Inferior parietal cortex (tissue), 1 donor: ENCODE results near the gene SEMA4A.
A peak's percentile ranks its signal among the peaks of the same experiment; 100 is the strongest.
"Not testable (repeated sequence)": the region's sequence is repeated elsewhere in the genome, so short reads cannot be mapped to it uniquely, and the experiment has no call there.

Experiments
- DNase-seq: peaks from one replicate; pipeline ENCODE4 v3.0.0-alpha.2; 2016; ENCODE audit errors: extremely low spot score

SEMA4A gene

DNA sequence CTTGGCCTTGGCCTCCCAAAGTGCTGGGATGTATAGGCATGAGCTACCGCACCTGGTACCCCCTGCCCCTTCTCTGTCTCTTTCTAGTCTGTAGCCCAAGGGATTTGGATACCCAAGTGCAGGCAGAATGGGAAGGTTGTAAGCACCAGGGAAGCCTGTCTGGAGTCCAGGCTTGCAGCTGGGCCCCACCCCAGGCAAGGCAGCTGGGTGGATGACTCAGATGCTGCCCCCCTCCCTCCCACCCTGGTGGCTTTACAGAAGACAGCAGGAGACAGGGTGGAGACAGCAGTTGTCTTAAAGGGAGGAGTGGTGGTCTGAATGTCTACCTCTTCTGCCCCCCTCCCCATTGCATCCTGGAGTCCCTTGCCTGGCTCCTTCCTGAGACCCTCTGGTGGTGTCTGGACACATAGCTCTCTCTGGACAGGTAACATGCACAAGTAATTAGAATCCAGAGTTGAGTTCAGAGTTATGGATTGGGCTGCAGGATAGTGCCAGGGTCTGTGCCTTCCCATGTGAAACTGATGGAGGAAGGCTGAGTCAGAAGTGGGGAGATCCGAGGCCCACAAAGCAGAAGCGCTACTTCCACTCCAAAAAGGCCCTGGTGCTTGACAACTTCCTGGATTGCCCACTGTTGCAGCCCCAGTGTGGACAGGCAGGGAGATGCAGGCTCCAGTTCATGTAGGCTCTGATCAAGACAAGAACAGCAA, 33.7 kb upstream of the SEMA4A start:
- no peak for DNase-seq

DNA sequence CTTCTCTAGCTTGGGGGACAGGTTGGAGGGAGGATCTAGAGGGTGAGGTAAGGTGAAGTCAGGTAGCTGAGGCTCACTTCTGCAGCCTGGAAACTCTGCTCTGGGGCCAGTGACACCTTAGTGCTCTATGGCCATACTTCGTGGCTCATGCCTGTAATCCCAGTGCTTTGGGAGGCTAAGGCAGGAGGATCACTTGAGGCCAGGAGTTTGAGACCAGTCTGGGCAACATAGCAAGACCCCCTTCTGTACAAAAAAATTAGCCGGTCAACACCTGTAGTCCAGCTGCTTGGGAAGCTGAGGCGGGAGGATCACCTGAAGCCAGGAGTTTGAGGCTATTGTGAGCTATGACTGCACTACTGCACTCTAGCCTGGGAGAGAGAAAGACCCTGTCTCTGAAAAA, 33.1 kb upstream of the SEMA4A start:
- DNase-seq, result no peak

DNA sequence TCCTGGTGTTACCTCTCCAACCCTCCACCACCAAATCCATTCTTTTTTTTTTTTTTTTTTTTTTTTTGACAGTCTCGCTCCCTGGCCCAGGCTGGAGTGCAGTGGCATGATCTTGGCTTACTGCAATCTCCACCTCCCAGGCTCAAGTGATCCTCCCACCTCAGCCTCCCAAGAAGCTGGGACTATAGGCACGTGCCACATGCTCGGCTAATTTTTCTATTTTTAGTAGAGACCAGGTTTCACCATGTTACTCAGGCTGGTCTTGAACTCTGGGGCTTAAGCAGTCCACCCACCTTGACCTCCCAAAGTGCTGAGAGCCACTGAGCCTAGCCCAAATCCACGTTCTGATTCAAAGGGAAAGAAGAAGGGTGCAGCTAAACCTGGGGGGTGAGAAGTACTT, 32.4 kb upstream of the SEMA4A start:
- DNase-seq, result not testable (repeated sequence)

- DNase-seq, result no peak
These were observed 31.9 kb upstream of the SEMA4A start for GRCh38 chr1:156121457-156121856.

DNA sequence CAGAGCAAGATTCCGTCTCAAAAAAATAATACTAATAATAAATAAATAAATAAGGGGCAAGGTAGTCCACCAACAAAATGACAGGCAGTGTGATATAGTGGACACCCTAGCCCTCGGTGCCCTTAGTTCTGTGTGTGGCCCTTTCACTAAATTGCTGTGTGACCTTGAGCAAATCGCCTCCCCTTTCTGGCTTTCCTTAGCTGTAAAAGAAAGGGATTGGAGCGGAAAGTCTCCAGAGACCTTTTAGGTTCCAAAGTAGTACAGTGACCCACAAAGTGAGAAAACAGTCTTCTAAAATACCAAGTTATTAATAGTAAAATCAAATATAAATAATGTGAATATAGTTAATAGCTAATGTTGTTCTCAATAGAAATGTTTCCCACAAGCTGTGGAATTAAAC, 31.3 kb upstream of the SEMA4A start:
- no peak for DNase-seq

DNA sequence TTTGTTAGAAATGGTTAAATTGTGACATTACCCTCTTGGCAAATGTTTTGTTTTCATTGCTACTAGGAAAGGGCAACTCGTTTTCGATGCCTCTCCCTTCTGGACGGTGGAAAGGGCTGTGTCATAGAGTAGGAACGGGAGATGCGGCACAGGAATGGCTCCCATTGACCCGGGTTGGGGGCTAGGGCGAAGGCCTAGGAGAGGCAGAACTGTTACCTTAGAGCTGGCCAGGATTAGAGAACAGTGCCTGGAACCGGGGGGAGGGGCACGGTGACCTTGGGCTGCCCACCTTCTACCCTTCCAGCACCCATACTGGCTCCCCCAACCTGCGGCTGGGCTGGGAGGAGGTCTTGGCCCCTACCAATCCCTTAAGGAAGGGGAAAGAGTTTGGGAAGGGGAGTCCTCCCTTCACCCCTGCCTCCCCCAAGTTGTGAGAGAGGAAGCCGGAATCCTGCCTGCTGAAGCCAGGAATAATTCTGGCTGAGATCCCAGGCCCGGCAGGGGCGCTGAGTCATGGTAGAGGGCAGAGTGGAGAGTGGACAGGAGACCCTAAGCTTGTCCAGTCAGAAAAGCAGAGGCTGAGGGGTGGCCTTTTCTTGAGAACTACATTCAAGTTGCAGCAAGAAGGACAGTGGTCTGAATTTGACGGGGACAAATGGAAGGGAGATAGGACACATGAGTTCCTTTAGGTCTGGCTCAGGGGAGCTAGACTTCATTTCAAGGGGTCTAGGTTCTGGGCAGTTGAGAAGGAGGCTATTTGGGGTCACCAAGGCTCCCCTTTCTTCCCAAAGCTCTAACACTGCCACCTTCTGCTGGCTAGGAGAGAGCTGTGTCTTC, 30.6 kb upstream of the SEMA4A start:
- no peak for DNase-seq

- DNase-seq, result peak; percentile 93
These were observed 29.8 kb upstream of the SEMA4A start for GRCh38 chr1:156123356-156124196.

- DNase-seq, result no peak
These were observed 28.6 kb upstream of the SEMA4A start for GRCh38 chr1:156124557-156125483.

DNA sequence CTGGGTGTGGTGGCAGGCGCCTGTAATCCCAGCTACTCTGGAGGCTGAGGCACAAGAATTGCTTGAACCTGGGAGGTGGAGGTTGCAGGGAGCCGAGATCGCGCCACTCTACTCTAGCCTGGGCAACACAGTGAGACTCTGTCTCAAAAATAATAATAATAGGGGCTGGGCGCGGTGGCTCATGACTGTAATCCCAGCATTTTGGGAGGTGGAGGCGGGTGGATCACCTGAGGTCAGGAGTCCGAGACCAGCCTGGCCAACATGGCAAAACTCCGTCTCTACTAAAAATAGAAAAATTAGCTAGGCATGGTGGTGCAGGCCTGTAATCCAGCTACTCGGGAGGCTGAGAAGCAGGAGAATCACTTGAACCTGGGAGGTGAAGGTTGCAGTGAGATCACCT, 27.8 kb upstream of the SEMA4A start:
- not testable (repeated sequence) for DNase-seq

- DNase-seq, result no peak
These were observed 27.2 kb upstream of the SEMA4A start for GRCh38 chr1:156126043-156126629.

- DNase-seq, result no peak
These were observed 26.5 kb upstream of the SEMA4A start for GRCh38 chr1:156126630-156127534.

- DNase-seq, result no peak
These were observed 25.1 kb upstream of the SEMA4A start for GRCh38 chr1:156128308-156128653.

GRCh38 chr1:156128654-156129597, 24.5 kb upstream of the SEMA4A start:
- DNase-seq, result no peak

DNA sequence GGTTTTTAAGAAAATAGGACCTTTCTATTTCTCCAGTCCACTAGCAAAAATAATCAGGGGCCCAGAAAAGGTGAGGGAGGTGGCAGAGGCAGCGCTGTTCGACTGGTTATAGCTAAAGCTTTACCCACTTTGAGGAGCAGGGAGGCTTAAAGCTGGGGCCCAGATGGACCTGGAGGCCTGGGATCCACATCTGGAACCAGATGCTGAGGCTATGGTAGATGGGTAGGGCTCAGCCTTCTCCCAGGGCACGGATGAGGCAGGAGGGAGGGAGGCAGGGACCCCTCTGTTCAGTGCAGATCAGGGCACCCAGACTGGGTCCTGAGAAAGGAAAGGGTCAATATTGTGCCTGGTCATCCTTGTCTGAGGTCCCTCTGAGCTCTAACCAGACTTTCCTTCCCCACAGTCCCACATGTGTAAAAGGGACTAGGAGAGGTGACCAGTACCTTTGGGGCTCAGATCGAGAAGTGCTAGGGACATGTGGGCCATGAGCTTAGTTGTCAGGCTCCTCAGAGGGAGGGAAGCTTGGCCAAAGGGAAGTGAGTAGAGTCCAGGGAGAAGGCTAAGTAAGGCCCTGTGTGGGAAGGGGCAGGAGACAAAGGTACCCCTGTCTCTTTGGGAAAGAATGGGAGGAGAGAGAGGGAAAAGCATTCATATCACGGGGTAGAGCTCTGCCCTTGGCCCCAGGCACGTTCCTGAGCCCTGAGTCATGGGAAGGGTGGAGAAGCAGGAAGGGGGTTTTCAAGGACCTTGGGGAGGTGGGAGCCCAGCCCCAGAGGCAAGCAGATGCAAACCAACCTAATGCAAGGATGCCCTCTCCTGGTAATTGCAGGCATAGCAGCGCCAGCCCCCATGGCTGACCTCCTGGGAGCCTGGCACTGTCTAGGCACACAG, 23.5 kb upstream of the SEMA4A start:
- peak; percentile 87 for DNase-seq

GRCh38 chr1:156130578-156130942, 22.8 kb upstream of the SEMA4A start:
- no peak for DNase-seq

- DNase-seq, result no peak
These were observed 18.5 kb upstream of the SEMA4A start for GRCh38 chr1:156134716-156135435.
